HepG2 (cell line): ENCODE measurements around the gene IL12A. TPM values are rescaled to one million over a fixed set of nuclear protein-coding genes. Genes with fewer than 3 reads are reported as not detected.

ENCODE experiments used
- ATAC-seq: fragments of 200-7000 bp; cut with Tn5 transposase; 3 replicates; pipeline ENCODE4 v1.9.1; 2020; ENCODE audit warnings: mild to moderate bottlenecking, moderate library complexity
- BruUV-seq: library from RNA; stranded (reverse); fragments of 400-500 nt; replicated peaks from 2 replicates; lab custom pipeline; 2021; lab: Mats Ljungman, UMichigan
- CTCF ChIA-PET: fragments of 300-600 bp; formaldehyde crosslinking; extraction: SDS; loops from one replicate; lab custom pipeline; 2021; ENCODE audit warnings: low total read pairs, inconsistent platforms, low intra/inter-chr PET ratio; lab: Yijun Ruan, JAX
- POLR2A ChIA-PET: fragments of 350-600 bp; sonication (Branson Sonifier 250); formaldehyde crosslinking; loops from one replicate; lab custom pipeline; 2020; ENCODE audit warnings: antibody characterized with exemption, inconsistent platforms; lab: Yijun Ruan, JAX
- DNase-seq: peaks from one replicate; pipeline ENCODE4 v3.0.0-alpha.2; 2015; ENCODE audit warnings: low spot score
- FAIRE-seq: peaks from 3 replicates; lab custom pipeline; 2011; peaks lifted over from hg19 to GRCh38; lab: Jason Lieb, UNC
- H2AFZ ChIP-seq: one replicate; pipeline ENCODE4 v1.6.1; 2011; ENCODE audit warnings: low read length, inconsistent platforms
- H3K27ac ChIP-seq: fragments of 300-600 bp; 3 replicates; pipeline ENCODE4 v1.8.0; 2011; ENCODE audit warnings: mixed run types, mild to moderate bottlenecking, mixed read lengths, low read length, inconsistent platforms; ENCODE audit not compliant: insufficient read depth; ENCODE audit errors: extremely low read length
- H3K27me3 ChIP-seq, 2 experiments: fragments of 200-600 bp in 1 of 2; 2 replicates in 1 of 2; 3 replicates in 1 of 2; pipeline versions ENCODE4 v1.6.0 to v1.8.0; 2011; ENCODE audit warnings: low read length in 2 of 2, mild to moderate bottlenecking in 2 of 2, moderate library complexity in 2 of 2, inconsistent platforms in 1 of 2; ENCODE audit not compliant: insufficient read depth in 2 of 2, control insufficient read depth in 1 of 2
- H3K36me3 ChIP-seq, 2 experiments: fragments of 200-600 bp in 1 of 2; replicated peaks in 1 of 2; 2 replicates in 1 of 2; 3 replicates in 1 of 2; pipeline versions ENCODE4 v1.5.1 to v1.8.0; 2011; ENCODE audit warnings: low read length in 2 of 2, inconsistent platforms in 1 of 2; ENCODE audit not compliant: insufficient read depth in 2 of 2, control insufficient read depth in 1 of 2
- H3K4me1 ChIP-seq: 2 replicates; pipeline ENCODE4 v1.5.1; 2012; ENCODE audit warnings: low read length, inconsistent platforms; ENCODE audit not compliant: insufficient read depth
- H3K4me2 ChIP-seq: 2 replicates; pipeline ENCODE4 v1.6.0; 2011; ENCODE audit warnings: low read depth, low read length, inconsistent platforms
- H3K4me3 ChIP-seq, 3 experiments: fragments of 200-600 bp in 1 of 3; sonication (generic), shearing (Covaris generic) in 1 of 3; replicated peaks in 1 of 3; 2 replicates each; pipeline ENCODE4 v1.5.1; 2011 to 2016; ENCODE audit warnings: low read length in 3 of 3, inconsistent platforms in 2 of 3, low read depth in 2 of 3, mild to moderate bottlenecking in 2 of 3, control low read depth in 1 of 3, mixed read lengths in 1 of 3; ENCODE audit not compliant: insufficient read depth in 1 of 3
- H3K79me2 ChIP-seq: one replicate; pipeline ENCODE4 v1.6.1; 2011; ENCODE audit warnings: low read length, inconsistent platforms; ENCODE audit not compliant: insufficient read depth
- H3K9ac ChIP-seq: 2 replicates; pipeline ENCODE4 v1.6.0; 2011; ENCODE audit warnings: mild to moderate bottlenecking, low read depth, low read length, inconsistent platforms; ENCODE audit not compliant: insufficient read depth
- H3K9me3 ChIP-seq: 2 replicates; pipeline ENCODE4 v1.5.1; 2012; ENCODE audit warnings: mild to moderate bottlenecking, low read length
- H4K20me1 ChIP-seq: 2 replicates; pipeline ENCODE4 v1.6.0; 2011; ENCODE audit warnings: inconsistent platforms, mild to moderate bottlenecking, low read length, moderate library complexity; ENCODE audit not compliant: insufficient read depth
- AGO2 ChIP-seq: fragments of 200-400 bp; formaldehyde crosslinking; optimal IDR thresholded peaks from 2 replicates; pipeline ENCODE3; 2017; ENCODE audit warnings: mild to moderate bottlenecking, low read depth, low read length, moderate library complexity
- BCL6 ChIP-seq: IDR thresholded peaks from 2 replicates; pipeline ENCODE4 v1.6.1; 2016; ENCODE audit warnings: missing genetic modification reagents, missing compliant biosample characterization
- CCDC6 ChIP-seq: sonication (generic); formaldehyde crosslinking; IDR thresholded peaks from 2 replicates; pipeline ENCODE4 v1.8.1; 2022; ENCODE audit warnings: mild to moderate bottlenecking, missing genetic modification reagents, moderate library complexity
- CERS6 ChIP-seq: sonication (generic); formaldehyde crosslinking; IDR thresholded peaks from 2 replicates; pipeline ENCODE4 v1.5.0; 2020; ENCODE audit warnings: missing genetic modification reagents
- FOSL1 ChIP-seq: sonication (generic); formaldehyde crosslinking; IDR thresholded peaks from 2 replicates; pipeline ENCODE4 v1.9.0; 2021; ENCODE audit warnings: missing genetic modification reagents, borderline replicate concordance
- HNF1A ChIP-seq, 2 experiments: sonication (generic) in 1 of 2; formaldehyde crosslinking in 1 of 2; IDR thresholded peaks; 2 replicates each; pipeline versions ENCODE4 v1.4.0 to v1.6.1; 2016 to 2020; ENCODE audit warnings: borderline replicate concordance in 1 of 2, low read depth in 1 of 2, mild to moderate bottlenecking in 1 of 2, missing genetic modification reagents in 1 of 2
- MEIS1 ChIP-seq: sonication (generic); formaldehyde crosslinking; IDR thresholded peaks from 2 replicates; pipeline ENCODE4 v1.9.0; 2021; ENCODE audit warnings: mild to moderate bottlenecking, missing genetic modification reagents, moderate library complexity, borderline replicate concordance
- RERE ChIP-seq: IDR thresholded peaks from 2 replicates; pipeline ENCODE4 v1.6.1; 2016; ENCODE audit warnings: low read depth, missing genetic modification reagents, missing compliant biosample characterization
- SP5 ChIP-seq: IDR thresholded peaks from 2 replicates; pipeline ENCODE4 v1.6.1; 2016; ENCODE audit warnings: low read depth, borderline replicate concordance
- ZMAT3 ChIP-seq: sonication (generic); formaldehyde crosslinking; conservative IDR thresholded peaks from 2 replicates; pipeline ENCODE4 v1.7.0; 2021; ENCODE audit warnings: missing genetic modification reagents
- ZNF468 ChIP-seq: sonication (generic); formaldehyde crosslinking; IDR thresholded peaks from 2 replicates; pipeline ENCODE4 v1.8.0; 2022; ENCODE audit warnings: mild to moderate bottlenecking, moderate library complexity, missing genetic modification reagents
- ZSCAN21 ChIP-seq: sonication (generic); formaldehyde crosslinking; IDR thresholded peaks from 2 replicates; pipeline ENCODE4 v1.8.0; 2022; ENCODE audit warnings: mild to moderate bottlenecking, missing genetic modification reagents, moderate library complexity, borderline replicate concordance
- WGBS: methylation state at CpG from one replicate; pipeline ENCODE4 v1.1.6; 2017; ENCODE audit warnings: low lambda C conversion rate; 5-methylcytosine and 5-hydroxymethylcytosine counted together
- in situ Hi-C: cut with HindIII; loops from 2 replicates; pipeline ENCODE4 v1.10.0; 2017; ENCODE audit warnings: low pct_unique_long_range_greater_than_20kb; ENCODE audit not compliant: extremely low pct_ligation_motif_present
- intact Hi-C: fragments of 100-400 bp; cut with micrococcal nuclease; formaldehyde crosslinking; loops from one replicate; pipeline ENCODE4 v1.10.0; 2022; ENCODE audit not compliant: unreplicated experiment
- polyA plus RNA-seq, 8 experiments: library from polyadenylated mRNA; depleted of rRNA in 3 of 8; stranded (reverse) in 7 of 8; unstranded in 1 of 8; fragments of >200 nt; fragmentation: Illumina TruSeq in 4 of 8; extraction: Trizol in 4 of 8; gene quantifications; 2 replicates each; pipeline versions ENCODE4 v1.2.1 to v1.2.3, GENCODE V29; 2011 to 2016; ENCODE audit warnings: low read depth in 4 of 8, missing spikeins in 1 of 8, mixed read lengths in 1 of 8; ENCODE audit not compliant: insufficient read depth in 1 of 8
- total RNA-seq, 5 experiments: library from RNA; depleted of rRNA; stranded (reverse); fragments of >200 nt; fragmentation: Illumina TruSeq; extraction: Trizol; gene quantifications; 2 replicates each; pipeline ENCODE4 v1.2.3, GENCODE V29; 2016; ENCODE audit warnings: low read depth in 1 of 5

Gene IL12A
- total and polyA plus RNA-seq, 2 of the 13 experiments (the other 11 are each of a cell fraction or from before 2014, with no cell fraction given) = 0.36 to 1.1 TPM

GRCh38 chr3:159971311-159971710 is 17.3 kb upstream of the IL12A start:
- no peak for DNase-seq
- Histone ChIP-seq H3K4me3 (no peak overlapping the region), H3K27ac (no peak overlapping the region), H2AFZ (no peak overlapping the region), H3K4me1 (no peaks in the 10 kb centered on the region; the same call in 1 of the 2 replicates), H3K9me3 (no peaks in the 10 kb centered on the region), H3K36me3 (no peaks in the 10 kb centered on the region), H3K4me2 (no peak overlapping the region), H4K20me1 (no peaks in the 10 kb centered on the region), H3K9ac (no peak overlapping the region), H3K27me3 (no peaks in the 10 kb centered on the region), H3K79me2 (no peaks in the 10 kb centered on the region)
- in situ Hi-C loops (no loop called here), intact Hi-C loops (no loop called here)
- WGBS = 56% methylated on average over 4 of the region's 7 CpGs
- POLR2A ChIA-PET = no interaction called here
- CTCF ChIA-PET = no interaction called here
- no peak for FAIRE-seq
- no TSS peak for BruUV-seq
- ATAC-seq = no peak
- no peak for TF ChIP-seq BCL6 (CRISPR knock-in tag)
- TF ChIP-seq CERS6 = no peak
- TF ChIP-seq ZNF468 (CRISPR knock-in tag) = no peak
- TF ChIP-seq ZMAT3 (CRISPR knock-in tag) = no peak
- TF ChIP-seq FOSL1 (CRISPR knock-in tag) = no peak
- no peak for TF ChIP-seq RERE (CRISPR knock-in tag)
- no peak for TF ChIP-seq CCDC6 (CRISPR knock-in tag)
- TF ChIP-seq ZSCAN21 (CRISPR knock-in tag) = no peak
- TF ChIP-seq HNF1A (IDR thresholded peaks at IDR 0.05; ENCODE audit: low read depth) = no peak
- no peak for TF ChIP-seq HNF1A (CRISPR knock-in tag; IDR thresholded peaks at IDR 0.05; ENCODE audit: borderline replicate concordance)
- TF ChIP-seq AGO2 = no peak
- no peak for TF ChIP-seq SP5 (CRISPR knock-in tag)
- TF ChIP-seq MEIS1 = no peak
